GM08714 (cell line): ENCODE data around the gene KCNE1.
"Not testable (repeated sequence)": the region's sequence is repeated elsewhere in the genome, so short reads cannot be mapped to it uniquely, and the experiment has no call there.

Experiments
- H3K4me3 ChIP-seq: fragments of 200-500 bp; sonication (Bioruptor generic); 2 replicates; pipeline ENCODE4 v1.5.1; 2014; ENCODE audit warnings: mild to moderate bottlenecking, low read length, inconsistent platforms
- ZNF274 ChIP-seq: IDR thresholded peaks from 2 replicates; pipeline ENCODE4 v1.6.1; 2012; ENCODE audit warnings: mild to moderate bottlenecking, low read depth, low read length

KCNE1 gene

DNA sequence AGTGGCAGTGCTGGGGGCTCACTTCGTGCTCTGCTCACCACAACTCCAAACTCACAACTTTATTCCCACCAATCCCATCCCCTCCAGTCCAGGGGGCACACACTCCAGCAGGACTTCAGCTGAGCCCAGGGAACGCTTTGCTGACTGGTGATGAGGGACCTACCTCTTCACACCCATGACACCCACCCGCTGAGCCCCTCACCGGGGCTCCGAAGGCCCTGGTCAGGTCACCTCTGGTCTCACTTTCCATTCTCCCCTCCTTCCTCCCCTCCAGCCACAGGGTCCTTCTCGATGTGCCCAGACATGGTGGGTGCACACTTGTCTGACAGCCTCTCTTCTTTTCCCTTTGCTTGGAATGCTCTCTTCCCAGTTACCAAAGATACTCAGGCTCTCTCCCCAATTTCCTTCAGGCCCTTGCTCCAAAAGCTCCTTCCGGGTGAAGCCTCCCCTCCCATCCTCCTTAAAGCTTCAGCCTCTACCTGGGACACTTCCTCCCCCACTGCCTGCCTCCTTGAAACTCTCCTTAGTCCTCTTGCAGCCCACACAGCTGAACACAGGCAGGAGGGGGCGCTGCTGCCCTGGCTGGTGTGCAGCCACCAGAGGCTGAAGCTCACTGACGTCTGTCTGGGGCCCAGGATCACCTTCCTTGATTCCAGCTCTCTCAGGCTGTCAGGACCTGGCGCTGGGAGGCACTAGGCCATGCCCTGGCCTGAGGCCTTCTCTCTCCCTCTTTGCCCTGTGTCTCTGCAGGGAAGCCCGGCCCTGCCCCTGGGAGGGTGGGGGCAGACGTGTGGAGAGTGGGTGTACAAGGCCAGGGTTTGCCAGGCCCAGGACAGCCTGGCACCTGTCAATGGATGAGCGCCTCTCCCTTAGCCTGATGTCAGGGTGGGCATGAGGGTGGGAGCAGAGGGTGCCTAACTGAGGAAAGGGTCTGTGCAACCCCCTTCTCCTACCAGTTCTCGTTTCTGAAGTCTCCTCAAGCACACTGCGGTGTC lies 1.6 kb downstream of the KCNE1 start:
- H3K4me3 ChIP-seq, result no peak overlapping the region
- TF ChIP-seq ZNF274, result no peak

DNA sequence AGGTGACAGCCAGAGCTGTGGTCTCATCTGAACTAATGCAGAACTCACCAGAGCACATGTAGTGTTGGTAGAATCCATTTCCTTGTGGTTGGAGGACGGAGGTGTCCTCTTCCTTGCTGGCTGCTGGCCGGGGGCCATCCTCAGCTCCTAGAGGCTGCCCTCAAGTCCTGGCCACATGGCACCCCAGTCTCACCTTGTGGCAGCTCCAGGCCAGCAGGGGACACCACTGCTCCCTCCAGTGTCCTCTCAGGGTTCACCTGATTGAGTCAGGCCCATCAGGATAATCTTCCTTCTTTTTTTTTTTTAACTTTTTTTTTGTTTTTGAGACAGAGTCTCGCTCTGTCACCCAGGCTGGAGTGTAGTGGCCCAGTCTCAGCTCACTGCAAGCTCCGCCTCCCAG lies 2.9 kb downstream of the KCNE1 start:
- no peak for TF ChIP-seq ZNF274
- no peak overlapping the region for H3K4me3 ChIP-seq

DNA sequence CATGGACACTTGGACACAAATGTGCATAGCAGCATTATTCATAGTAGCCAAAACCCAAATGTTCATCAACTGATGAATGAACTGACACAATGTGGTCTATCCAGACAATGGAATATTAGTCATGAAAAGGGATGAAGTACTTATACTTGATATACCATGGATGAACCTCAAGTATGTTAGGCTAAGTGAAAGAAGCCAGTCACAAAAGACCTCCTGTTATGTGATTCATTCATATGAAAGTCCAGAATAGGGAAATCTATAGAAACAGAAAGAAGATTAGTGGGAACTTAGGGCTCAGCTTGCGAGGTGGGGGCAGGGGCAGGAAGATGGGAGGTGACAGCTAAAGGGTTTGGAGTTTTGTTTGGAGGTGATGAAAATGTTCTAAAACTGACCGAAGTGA lies 7.4 kb downstream of the KCNE1 start:
- no peak overlapping the region for H3K4me3 ChIP-seq
- TF ChIP-seq ZNF274, result no peak

DNA sequence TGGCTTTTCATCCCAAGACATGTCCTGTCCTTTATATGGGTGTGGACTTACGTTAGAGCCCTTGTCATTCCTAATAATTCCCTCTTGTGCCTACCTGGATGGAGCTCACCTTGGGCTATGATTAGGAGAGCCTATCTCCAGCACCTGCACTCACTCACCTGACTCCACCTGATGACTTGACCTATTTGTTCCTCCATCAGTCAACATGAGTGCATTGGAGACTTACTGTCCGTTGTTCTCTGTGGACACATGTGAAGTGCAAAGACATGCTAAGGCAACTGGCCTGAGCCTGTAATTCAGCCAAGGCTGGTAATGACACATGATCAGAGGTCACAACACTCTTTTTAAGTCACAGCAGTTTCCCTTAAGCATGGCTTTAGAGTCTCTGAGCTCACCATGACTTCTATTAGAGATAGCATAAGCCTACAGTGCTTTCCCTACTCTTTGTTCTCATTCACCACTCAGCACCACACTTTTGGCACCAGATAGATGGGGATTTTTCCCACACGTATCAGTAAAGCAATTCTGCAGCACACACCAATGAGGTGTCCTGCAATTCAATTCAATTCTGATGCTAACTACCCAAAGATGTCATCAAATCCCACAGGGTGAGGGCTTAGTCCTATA lies 9.4 kb downstream of the KCNE1 start:
- no peak for TF ChIP-seq ZNF274
- no peak overlapping the region for H3K4me3 ChIP-seq

DNA sequence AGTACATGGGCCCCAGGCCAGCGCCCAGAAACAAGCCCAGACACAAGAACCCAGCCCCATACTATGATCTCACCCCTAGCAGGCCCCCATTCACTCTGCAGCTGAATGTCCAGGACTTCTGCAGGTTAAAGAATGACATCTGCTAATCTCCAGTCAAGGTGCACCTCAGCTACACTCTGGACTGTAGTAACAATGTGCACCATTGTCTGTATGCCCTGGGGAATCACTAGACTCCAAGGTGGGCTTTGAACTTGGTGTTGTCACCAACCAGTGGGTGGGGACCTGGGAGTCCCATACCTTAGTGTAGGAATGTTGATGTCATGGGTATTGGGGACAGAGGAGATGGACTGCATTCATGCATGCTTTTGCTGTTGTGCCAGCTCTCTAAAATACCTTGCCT lies 10.3 kb downstream of the KCNE1 start:
- H3K4me3 ChIP-seq, result no peak overlapping the region
- TF ChIP-seq ZNF274, result no peak

DNA sequence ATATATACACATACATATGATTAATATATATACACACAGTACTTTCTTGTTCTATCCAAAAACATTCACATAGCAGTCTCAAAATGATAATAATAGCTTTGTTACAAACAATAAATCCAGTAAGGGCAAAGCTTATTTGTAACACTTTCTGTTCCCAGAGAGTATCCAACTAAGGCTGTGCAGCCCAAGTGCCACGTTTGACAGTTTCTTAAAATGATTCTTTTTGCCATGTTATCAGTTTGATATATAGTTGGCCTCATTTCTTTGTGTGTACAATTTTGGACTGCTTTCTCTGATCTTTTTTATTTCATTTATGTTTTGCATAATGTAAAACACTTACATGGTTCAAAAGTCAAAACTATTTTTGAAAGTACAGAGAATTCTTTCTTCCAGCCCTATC lies 11.8 kb downstream of the KCNE1 start:
- TF ChIP-seq ZNF274, result no peak

DNA sequence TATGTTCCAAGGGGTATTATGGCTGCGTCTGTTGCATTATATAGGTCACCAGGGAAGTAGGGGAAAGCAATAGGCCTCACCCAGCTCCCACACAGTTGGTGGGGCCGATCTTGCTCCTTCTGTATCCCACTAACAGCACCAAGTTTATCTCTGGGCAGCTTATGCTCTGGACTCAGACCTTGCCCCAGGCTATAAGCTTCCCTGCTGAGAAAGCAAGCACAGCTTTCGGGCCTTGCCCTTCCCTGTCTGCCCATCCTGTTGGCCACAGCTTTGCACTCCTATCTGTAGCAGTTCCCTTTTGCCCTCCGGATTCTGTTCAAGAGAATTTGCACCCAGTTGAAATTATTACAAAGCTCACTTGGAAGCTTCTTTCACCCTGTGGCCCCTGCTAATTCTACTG lies 12.9 kb downstream of the KCNE1 start:
- H3K4me3 ChIP-seq, result no peak overlapping the region
- no peak for TF ChIP-seq ZNF274

More for the DNA sequence above, 11.8 kb downstream of the KCNE1 start:
- H3K4me3 ChIP-seq, result no peak overlapping the region

DNA sequence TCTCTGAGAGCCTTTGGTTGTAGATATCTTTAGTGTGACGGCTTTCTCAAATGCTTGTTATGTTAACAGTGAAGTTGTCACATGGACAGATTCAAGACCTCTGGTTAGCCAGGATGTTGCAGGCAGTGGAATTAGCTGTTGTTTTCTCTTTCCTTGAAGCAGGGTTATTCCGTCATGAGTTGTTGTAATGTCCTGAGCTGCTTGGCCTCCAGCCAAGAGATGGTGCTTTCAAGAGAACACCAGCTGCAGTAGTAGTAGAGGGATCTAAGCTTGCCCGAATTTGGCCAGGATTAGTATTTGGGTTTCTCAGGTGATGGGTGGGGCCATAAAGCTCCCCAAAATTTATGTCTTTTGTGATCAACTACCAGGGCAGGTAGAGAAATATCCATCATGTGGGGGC lies 13.4 kb downstream of the KCNE1 start:
- TF ChIP-seq ZNF274, result no peak
- no peak overlapping the region for H3K4me3 ChIP-seq

DNA sequence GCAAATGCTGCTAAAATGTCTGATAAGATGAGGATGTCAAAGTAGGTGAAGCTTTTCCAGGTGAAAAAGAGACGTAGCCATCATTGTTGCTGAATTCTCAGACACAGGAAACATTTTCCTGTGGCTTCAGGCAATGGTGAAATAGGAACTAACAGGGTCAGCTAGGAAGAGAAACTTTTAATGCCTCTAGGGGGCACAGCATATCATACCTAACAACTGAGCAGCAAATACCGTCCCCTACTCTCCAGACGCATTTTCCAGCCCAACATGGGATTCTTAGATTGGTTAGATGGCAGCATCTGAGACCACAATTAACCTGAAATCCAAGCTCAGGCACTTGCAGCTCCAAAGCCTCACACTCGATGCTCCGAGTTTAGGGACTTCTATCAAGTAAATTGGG lies 28.2 kb downstream of the KCNE1 start:
- H3K4me3 ChIP-seq, result not testable (repeated sequence)

DNA sequence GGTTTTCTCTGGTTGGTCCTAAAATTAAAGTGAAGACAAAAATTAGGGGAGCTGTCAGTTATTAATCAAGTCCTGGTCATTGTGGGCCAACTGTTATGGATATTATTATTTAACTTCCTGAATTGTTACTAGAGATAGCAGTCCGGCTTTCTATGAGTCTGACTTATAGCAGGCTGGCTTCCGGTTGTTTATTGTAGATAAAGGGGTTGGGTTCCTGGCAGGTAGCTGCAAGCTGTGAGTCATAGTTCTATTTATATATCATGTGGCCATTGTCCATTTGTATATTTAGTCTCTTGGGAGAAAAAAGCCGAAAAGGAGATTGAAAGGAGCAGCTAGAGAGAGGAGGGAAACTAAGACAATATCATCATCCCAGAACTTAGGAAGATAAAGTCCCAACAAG lies 28.6 kb downstream of the KCNE1 start:
- H3K4me3 ChIP-seq, result not testable (repeated sequence)

DNA sequence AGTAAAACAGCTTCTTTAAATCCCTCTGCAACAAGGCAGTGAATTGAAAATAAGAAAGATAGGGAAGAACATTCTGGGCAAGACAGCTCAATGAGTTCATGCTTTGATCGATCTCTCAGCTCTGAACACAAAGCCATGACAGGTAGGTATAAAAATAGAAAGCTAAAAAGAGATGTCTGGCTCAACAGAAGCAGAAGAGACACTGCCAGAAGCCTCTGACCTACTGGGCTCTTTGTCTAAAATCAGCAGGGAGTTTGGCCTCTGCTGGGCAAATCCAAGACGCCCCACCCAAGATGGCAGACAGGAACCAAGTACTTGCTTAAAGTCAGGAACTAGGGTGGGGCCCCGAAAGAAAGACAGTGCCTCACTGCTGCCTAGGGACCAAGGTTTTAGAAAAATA lies 44.7 kb downstream of the KCNE1 start:
- H3K4me3 ChIP-seq, result not testable (repeated sequence)

DNA sequence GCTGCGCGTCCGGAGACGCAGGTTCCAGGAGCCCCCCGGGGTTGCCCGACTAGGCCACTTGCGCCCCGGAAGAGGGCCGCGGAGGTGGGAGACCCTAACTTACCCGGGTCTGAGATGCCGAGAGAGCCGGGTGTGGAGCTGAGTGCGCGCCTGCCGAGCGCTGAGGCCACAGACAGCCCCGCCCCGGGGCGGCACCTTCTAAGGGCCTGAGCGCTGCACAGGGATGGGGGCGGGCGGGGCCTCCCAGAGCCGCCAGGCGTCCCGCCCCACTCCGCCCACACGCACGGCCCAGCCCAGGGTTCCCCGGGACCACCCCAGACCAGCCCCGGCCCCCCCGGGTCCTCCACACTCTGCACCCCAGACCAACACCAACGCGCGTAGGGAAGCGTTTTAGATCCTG lies 52.6 kb downstream of the KCNE1 start:
- H3K4me3 ChIP-seq, result not testable (repeated sequence)

DNA sequence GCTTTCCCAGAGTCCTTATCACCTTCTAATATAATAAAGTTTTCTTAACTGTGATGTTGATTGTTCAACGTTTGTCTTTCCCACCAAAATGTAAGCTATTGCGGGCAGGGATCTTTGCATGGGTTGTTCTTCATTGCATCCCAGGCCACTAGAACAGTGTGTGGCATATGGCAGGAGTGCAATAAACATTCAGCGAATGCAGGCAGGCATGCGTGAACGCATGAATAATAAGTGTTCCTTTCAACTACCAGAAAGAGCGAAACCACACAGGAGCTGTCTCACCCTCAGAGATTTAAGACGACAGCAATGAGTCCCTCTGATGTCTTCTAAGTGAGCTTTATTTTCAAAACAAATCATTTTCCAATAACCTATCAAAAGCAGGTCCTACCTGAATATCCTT lies 53.7 kb downstream of the KCNE1 start:
- H3K4me3 ChIP-seq, result not testable (repeated sequence)

DNA sequence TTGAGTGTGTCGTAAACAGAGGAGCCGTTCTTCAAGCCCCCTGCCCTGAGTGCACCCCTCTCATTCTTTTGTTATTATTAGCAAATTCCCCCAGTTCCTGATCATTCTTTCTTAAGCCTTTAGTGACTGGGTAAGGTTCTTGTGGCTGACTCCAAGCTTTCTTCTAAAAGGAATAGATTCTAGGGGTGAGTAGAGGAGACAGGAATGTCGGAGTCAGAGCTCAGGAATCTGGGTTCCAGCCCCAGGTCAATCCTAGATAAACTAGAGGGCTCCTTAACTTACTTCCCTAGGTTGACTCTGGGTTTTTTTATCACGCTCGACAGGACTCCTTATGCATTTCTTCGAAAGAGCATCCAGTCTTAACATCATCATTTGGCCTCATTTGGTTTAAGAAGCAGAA lies 55.8 kb downstream of the KCNE1 start:
- H3K4me3 ChIP-seq, result not testable (repeated sequence)

DNA sequence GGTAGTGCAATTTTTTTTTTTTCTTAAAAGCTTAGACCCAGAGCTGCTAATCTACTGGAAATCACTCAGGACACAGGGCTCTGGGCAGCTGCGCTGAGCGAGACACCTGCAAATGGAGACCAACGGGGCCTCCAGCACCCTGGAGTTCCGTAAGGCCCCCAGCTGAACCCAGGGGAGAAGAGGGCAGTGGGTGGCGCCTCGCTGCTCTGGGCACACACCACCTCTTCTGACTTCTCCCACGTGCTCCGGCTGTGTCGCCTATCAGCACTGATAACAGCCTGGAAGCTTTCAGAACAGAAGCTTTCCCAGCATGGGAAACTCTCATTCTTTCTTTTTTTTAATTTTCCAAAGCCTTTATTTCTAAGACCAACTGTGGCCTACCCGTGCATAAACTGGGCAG lies 56.4 kb downstream of the KCNE1 start:
- H3K4me3 ChIP-seq, result not testable (repeated sequence)

DNA sequence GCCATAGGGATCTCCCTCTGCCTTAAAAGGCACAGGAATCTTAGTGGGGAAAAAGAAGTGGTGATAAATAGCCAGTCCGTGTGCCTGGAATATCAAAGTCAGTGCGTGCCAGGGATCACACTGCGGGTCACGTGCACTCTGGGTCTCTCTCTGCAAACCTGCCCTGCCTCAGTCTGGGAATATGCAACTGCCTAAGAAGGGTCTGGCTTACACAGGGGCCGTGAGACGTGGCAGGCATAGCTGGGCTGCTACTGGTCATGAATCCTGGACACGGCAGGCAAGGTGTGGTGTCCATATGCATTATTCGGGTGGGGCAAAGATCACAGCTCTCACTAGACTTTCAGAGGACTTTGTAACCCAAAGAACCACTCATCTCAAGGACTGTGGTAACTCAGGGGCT lies 65.0 kb downstream of the KCNE1 start:
- not testable (repeated sequence) for H3K4me3 ChIP-seq

DNA sequence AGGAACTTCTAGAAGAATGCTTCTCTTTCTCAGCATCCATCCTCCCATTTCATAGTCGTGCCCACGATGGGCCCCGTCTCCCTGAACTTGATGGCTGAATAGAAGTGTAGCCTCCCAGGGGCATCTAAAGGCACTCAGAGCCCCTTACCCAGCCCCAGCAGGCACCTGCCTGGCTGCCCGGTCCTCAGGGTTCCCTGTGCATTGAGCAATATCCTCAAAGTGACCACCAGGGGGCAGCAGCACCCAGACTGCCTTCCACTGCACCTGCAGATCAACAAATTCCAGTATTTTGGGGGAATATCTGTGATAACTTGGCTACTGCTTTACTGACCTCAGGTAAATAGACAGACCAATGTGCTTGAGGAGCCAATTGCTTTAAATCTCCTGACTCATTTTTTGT lies 68.5 kb downstream of the KCNE1 start:
- H3K4me3 ChIP-seq, result not testable (repeated sequence)

DNA sequence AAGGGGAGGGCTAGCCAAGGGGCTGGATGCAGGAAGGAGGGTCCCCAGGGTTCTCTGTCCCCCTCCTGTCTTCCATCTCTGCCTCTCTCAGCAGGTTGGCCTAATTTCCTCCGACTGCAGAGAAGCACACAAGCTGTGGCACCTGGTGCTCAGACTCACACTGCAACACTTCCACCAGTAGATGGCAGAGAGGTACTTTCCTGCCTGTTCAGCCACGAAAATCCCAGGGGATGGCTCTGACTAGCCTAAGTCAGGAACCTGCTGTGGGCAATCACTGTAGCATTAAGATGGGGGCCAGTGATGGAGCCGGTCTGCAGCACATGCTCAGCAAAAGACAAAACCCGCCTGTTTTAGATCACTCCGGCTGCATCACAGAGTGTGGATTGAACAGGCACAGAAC lies 82.3 kb downstream of the KCNE1 start:
- H3K4me3 ChIP-seq, result not testable (repeated sequence)

DNA sequence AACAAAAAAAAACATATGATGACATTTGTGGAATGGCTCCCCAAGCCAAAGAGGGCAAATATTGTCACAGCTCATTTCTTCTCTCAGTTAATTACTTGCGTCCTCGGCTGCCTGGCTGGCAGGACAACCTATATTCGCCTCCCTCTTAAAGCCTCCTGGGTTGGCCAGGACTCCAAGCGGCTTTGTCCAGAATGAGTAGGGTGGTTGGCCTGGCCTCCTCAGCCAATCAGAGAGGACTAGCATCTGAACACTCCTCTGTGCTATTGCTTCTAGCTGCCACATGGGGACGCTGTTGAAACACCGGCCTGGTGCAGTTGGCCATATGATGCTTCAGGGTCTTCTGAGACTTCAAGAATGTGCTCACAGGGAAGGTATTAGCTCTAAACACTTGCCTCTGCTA lies 83.6 kb downstream of the KCNE1 start:
- H3K4me3 ChIP-seq, result not testable (repeated sequence)

DNA sequence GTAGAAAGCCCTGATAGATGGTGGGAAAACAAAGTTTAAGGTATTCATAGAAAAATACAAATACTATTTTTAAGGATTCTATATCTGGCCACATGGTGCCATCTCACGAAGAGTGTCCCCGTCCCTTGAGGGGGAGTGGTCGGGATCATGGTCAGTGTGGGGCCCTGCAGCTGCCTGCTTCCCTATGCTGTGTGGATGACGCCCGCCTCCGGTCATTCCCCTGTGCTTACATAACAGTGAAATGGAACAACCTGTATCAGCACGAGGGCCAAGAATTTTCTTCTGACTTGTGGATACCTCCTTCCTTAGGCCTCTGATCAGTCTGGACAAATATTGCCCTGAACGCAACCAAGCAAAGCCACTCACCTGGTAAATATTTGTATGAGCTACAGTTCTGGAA lies 84.7 kb downstream of the KCNE1 start:
- H3K4me3 ChIP-seq, result not testable (repeated sequence)

DNA sequence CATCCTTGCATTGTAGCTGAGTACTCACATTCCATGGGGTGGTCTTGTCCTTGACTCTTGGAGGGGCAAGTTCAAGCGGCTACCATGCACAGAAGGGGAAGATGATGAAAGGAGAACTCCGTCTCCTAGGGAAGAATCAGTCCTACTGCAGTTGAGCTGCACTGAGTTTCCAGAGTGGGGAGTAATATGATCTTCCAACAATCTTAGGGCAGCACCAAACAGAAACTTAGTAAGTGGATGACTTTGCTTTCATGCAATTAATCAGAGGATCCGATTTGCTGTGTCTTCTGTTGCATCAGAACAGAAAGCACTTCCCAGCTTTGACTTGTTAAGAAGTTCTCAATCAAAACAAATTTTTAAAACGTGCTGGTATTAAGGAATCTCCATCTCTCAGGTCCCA lies 88.2 kb downstream of the KCNE1 start, which contains the start of gene SMIM34:
TSS of gene SMIM34 (minus strand) at position 147 of the 400 bp plus-strand sequence. CDS start at position 35, 112 bp downstream.
- H3K4me3 ChIP-seq, result not testable (repeated sequence)

DNA sequence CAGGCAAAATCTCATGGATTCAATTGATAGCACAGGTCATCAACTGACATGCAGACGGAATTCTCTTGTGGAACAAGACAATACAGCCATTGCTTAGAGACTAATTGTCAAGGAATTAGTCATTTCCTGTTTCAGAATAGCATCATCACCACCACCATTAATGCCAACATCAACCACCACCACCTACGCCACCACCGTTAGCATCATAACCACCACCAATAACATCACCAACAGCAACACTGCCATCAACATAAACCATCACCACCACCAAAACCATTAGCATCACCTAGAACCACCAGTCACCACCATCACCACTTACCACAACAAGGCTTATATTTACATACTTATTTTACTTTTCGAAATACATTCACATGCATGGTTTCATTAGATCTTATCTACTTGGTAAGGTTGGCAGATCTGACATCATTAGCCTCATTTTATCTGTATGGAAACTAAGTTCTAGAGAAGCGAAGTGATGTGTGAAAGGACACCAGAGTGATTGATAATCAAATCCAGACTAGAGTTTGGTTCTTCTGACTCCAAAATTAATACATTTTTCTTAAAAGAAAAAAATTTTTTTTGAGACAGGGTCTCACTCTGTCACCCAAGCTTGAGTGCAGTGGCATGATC lies 94.4 kb downstream of the KCNE1 start:
- not testable (repeated sequence) for H3K4me3 ChIP-seq
